Liver (tissue), 9 donors: ENCODE data around the gene COX11. TPM values are rescaled to one million over a fixed set of nuclear protein-coding genes. Genes with fewer than 3 reads are reported as not detected.

Experiments used
- DNase-seq: peaks from one replicate; pipeline ENCODE4 v3.0.0-alpha.2; 2017; ENCODE audit warnings: low spot score
- H3K27ac ChIP-seq, 2 donors: one replicate each; pipeline ENCODE4 v1.7.0; 2013; ENCODE audit warnings: inconsistent platforms in 2 of 2, low read length in 2 of 2, control low read depth in 1 of 2, low read depth in 1 of 2, mild to moderate bottlenecking in 1 of 2
- H3K27me3 ChIP-seq, 4 donors: one replicate each; pipeline versions ENCODE4 v1.6.1 to v1.7.0; 2013; ENCODE audit warnings: low read length in 3 of 4, inconsistent platforms in 1 of 4, mild to moderate bottlenecking in 1 of 4, moderate library complexity in 1 of 4; ENCODE audit not compliant: control insufficient read depth in 4 of 4, insufficient read depth in 4 of 4
- H3K36me3 ChIP-seq, 4 donors: one replicate each; pipeline versions ENCODE4 v1.6.1 to v1.7.0; 2013; ENCODE audit warnings: low read length in 3 of 4, mild to moderate bottlenecking in 3 of 4, low read depth in 1 of 4, moderate library complexity in 1 of 4; ENCODE audit not compliant: control insufficient read depth in 4 of 4, insufficient read depth in 3 of 4
- H3K4me1 ChIP-seq, 4 donors: one replicate each; pipeline versions ENCODE4 v1.6.1 to v1.7.0; 2013; ENCODE audit warnings: low read length in 3 of 4, mild to moderate bottlenecking in 3 of 4, moderate library complexity in 1 of 4; ENCODE audit not compliant: control insufficient read depth in 4 of 4, insufficient read depth in 4 of 4
- H3K4me3 ChIP-seq, 3 donors: one replicate each; pipeline versions ENCODE4 v1.6.1 to v1.7.0; 2013; ENCODE audit warnings: low read length in 3 of 3, control low read depth in 1 of 3, low read depth in 1 of 3, mild to moderate bottlenecking in 1 of 3
- H3K9ac ChIP-seq, 2 donors: one replicate each; pipeline ENCODE4 v1.7.0; 2013; ENCODE audit warnings: low read length in 2 of 2, mild to moderate bottlenecking in 2 of 2, moderate library complexity in 2 of 2, control low read depth in 1 of 2, low read depth in 1 of 2
- H3K9me3 ChIP-seq, 4 donors: one replicate each; pipeline versions ENCODE4 v1.6.1 to v1.7.0; 2013; ENCODE audit warnings: low read length in 3 of 4; ENCODE audit not compliant: control insufficient read depth in 4 of 4
- EGR1 ChIP-seq, 2 donors: IDR thresholded peaks; 2 replicates each; pipeline ENCODE4 v1.6.1; 2016 to 2018; ENCODE audit warnings: antibody characterized with exemption in 2 of 2, low read depth in 2 of 2
- FOXA1 ChIP-seq: IDR thresholded peaks from 2 replicates; pipeline ENCODE4 v1.6.1; 2016; ENCODE audit warnings: antibody characterized with exemption
- FOXA2 ChIP-seq: IDR thresholded peaks from 2 replicates; pipeline ENCODE4 v1.6.1; 2016; ENCODE audit warnings: antibody characterized with exemption
- GABPA ChIP-seq, 2 donors: IDR thresholded peaks in 1 of 2; conservative IDR thresholded peaks in 1 of 2; 2 replicates each; pipeline ENCODE4 v1.6.1; 2016; ENCODE audit warnings: antibody characterized with exemption in 2 of 2, mild to moderate bottlenecking in 1 of 2, moderate library complexity in 1 of 2
- HNF4A ChIP-seq, 2 donors: conservative IDR thresholded peaks; 2 replicates each; pipeline ENCODE4 v1.6.1; 2016; ENCODE audit warnings: antibody characterized with exemption in 2 of 2, mild to moderate bottlenecking in 2 of 2
- HNF4G ChIP-seq: IDR thresholded peaks from 2 replicates; pipeline ENCODE4 v1.6.1; 2016; ENCODE audit warnings: antibody characterized with exemption
- JUND ChIP-seq, 2 donors: IDR thresholded peaks; 2 replicates each; pipeline ENCODE4 v1.6.1; 2016; ENCODE audit warnings: antibody characterized with exemption in 2 of 2
- NR2F2 ChIP-seq: IDR thresholded peaks from 2 replicates; pipeline ENCODE4 v1.6.1; 2016; ENCODE audit warnings: antibody characterized with exemption
- RAD21 ChIP-seq, 2 donors: IDR thresholded peaks; 2 replicates each; pipeline ENCODE4 v1.6.1; 2016; ENCODE audit warnings: antibody characterized with exemption in 2 of 2, mild to moderate bottlenecking in 2 of 2
- SP1 ChIP-seq: IDR thresholded peaks from 2 replicates; pipeline ENCODE4 v1.6.1; 2018; ENCODE audit warnings: antibody characterized with exemption, mild to moderate bottlenecking
- TAF1 ChIP-seq: conservative IDR thresholded peaks from 2 replicates; pipeline ENCODE4 v1.6.1; 2016; ENCODE audit warnings: antibody characterized with exemption, mild to moderate bottlenecking
- YY1 ChIP-seq: IDR thresholded peaks from 2 replicates; pipeline ENCODE4 v1.6.1; 2016; ENCODE audit warnings: antibody characterized with exemption, mild to moderate bottlenecking
- WGBS: extraction: QIAGEN DNeasy Blood & Tissue Kit; methylation state at CpG from one replicate; pipeline ENCODE4 v1.1.7; 2013; 5-methylcytosine and 5-hydroxymethylcytosine counted together
- polyA plus RNA-seq, 2 donors: library from polyadenylated mRNA; stranded (reverse) in 1 of 2; unstranded in 1 of 2; fragments of 200-250 nt in 1 of 2; fragments of >200 nt in 1 of 2; fragmentation: Nextera tagmentation in 1 of 2; extraction: Ambion mirVana in 1 of 2; gene quantifications; one replicate each; pipeline versions ENCODE4 v1.2.1 to v1.2.3, GENCODE V29; 2013 to 2015
- total RNA-seq, 2 donors: library from RNA; depleted of rRNA; stranded (reverse); fragments of >200 nt; gene quantifications; one replicate each; pipeline ENCODE4 v1.2.3, GENCODE V29; 2014
- TF ChIP-seq, protein P1 (sequence below): fragments of 150-350 bp; IDR thresholded peaks from 2 replicates; pipeline ENCODE4 v1.5.1; 2017; ENCODE audit warnings: improper control_type of control experiment, low read depth, low read length; ENCODE audit not compliant: missing input control
- TF ChIP-seq, protein P2 (sequence below): IDR thresholded peaks from 2 replicates; pipeline ENCODE4 v1.6.1; 2016; ENCODE audit warnings: antibody characterized with exemption
- TF ChIP-seq, protein P3 (sequence below): IDR thresholded peaks from 2 replicates; pipeline ENCODE4 v1.6.1; 2016; ENCODE audit warnings: antibody characterized with exemption
- TF ChIP-seq, protein P4 (sequence below): IDR thresholded peaks from 2 replicates; pipeline ENCODE4 v1.6.1; 2016; ENCODE audit warnings: antibody characterized with exemption, mild to moderate bottlenecking
- TF ChIP-seq, protein P5 (sequence below): IDR thresholded peaks from 2 replicates; pipeline ENCODE4 v1.6.1; 2016; ENCODE audit warnings: antibody characterized with exemption
- donor health status: healthy.
- donor health status: healthy.
- donor health status: healthy.
- donor health status: healthy.
- donor health status: healthy.

Gene COX11
- total and polyA plus RNA-seq, 4 donors = 29.0 to 46.7 (median 35.1) TPM

DNA sequence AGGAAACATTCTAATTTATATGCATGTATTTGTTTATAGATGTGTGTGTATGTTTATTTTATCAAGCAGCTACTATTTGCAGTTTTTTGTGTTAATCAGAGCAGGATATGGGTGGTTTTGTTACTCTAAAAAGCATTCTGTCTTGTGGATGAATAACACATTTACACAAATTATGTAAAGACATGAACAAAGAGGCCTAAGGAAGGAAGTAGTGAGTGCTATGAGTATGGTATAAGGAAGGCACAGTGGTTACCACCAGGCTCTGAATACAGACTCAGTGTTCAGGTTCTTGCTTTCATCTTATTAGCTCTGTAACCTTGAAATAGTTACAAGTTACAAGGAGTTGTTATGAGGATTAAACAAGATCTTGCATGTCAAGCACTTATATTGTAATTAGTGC, 34.0 kb upstream of the COX11 start:
- Histone ChIP-seq H3K36me3 (no peaks in the 10 kb centered on the region), H3K4me3 (no peak overlapping the region), H3K4me1 (no peaks in the 10 kb centered on the region), H3K9me3 (no peaks in the 10 kb centered on the region), H3K27me3 (no peaks in the 10 kb centered on the region), H3K9ac (no peak overlapping the region), H3K27ac (no peak overlapping the region)
- no peak for TF ChIP-seq FOXA1
- TF ChIP-seq, protein P1, sequence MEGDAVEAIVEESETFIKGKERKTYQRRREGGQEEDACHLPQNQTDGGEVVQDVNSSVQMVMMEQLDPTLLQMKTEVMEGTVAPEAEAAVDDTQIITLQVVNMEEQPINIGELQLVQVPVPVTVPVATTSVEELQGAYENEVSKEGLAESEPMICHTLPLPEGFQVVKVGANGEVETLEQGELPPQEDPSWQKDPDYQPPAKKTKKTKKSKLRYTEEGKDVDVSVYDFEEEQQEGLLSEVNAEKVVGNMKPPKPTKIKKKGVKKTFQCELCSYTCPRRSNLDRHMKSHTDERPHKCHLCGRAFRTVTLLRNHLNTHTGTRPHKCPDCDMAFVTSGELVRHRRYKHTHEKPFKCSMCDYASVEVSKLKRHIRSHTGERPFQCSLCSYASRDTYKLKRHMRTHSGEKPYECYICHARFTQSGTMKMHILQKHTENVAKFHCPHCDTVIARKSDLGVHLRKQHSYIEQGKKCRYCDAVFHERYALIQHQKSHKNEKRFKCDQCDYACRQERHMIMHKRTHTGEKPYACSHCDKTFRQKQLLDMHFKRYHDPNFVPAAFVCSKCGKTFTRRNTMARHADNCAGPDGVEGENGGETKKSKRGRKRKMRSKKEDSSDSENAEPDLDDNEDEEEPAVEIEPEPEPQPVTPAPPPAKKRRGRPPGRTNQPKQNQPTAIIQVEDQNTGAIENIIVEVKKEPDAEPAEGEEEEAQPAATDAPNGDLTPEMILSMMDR = no peak
- TF ChIP-seq GABPA (IDR thresholded peaks at IDR 0.05 in 1 of 2, conservative IDR thresholded peaks at IDR 0.05 in 1 of 2) = no peak
- TF ChIP-seq RAD21 (IDR thresholded peaks at IDR 0.05) = no peak
- TF ChIP-seq EGR1 (IDR thresholded peaks at IDR 0.05; ENCODE audit: low read depth in 2 of 2) = no peak
- no peak for TF ChIP-seq FOXA2
- TF ChIP-seq SP1 = no peak
- TF ChIP-seq HNF4G = no peak
- TF ChIP-seq HNF4A (conservative IDR thresholded peaks at IDR 0.05) = no peak
- TF ChIP-seq TAF1 = no peak
- TF ChIP-seq, protein P2, sequence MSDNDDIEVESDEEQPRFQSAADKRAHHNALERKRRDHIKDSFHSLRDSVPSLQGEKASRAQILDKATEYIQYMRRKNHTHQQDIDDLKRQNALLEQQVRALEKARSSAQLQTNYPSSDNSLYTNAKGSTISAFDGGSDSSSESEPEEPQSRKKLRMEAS = no peak
- TF ChIP-seq, protein P3, sequence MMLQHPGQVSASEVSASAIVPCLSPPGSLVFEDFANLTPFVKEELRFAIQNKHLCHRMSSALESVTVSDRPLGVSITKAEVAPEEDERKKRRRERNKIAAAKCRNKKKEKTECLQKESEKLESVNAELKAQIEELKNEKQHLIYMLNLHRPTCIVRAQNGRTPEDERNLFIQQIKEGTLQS = no peak
- no peak for TF ChIP-seq YY1
- TF ChIP-seq, protein P4, sequence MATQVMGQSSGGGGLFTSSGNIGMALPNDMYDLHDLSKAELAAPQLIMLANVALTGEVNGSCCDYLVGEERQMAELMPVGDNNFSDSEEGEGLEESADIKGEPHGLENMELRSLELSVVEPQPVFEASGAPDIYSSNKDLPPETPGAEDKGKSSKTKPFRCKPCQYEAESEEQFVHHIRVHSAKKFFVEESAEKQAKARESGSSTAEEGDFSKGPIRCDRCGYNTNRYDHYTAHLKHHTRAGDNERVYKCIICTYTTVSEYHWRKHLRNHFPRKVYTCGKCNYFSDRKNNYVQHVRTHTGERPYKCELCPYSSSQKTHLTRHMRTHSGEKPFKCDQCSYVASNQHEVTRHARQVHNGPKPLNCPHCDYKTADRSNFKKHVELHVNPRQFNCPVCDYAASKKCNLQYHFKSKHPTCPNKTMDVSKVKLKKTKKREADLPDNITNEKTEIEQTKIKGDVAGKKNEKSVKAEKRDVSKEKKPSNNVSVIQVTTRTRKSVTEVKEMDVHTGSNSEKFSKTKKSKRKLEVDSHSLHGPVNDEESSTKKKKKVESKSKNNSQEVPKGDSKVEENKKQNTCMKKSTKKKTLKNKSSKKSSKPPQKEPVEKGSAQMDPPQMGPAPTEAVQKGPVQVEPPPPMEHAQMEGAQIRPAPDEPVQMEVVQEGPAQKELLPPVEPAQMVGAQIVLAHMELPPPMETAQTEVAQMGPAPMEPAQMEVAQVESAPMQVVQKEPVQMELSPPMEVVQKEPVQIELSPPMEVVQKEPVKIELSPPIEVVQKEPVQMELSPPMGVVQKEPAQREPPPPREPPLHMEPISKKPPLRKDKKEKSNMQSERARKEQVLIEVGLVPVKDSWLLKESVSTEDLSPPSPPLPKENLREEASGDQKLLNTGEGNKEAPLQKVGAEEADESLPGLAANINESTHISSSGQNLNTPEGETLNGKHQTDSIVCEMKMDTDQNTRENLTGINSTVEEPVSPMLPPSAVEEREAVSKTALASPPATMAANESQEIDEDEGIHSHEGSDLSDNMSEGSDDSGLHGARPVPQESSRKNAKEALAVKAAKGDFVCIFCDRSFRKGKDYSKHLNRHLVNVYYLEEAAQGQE = no peak
- no peak for TF ChIP-seq NR2F2
- TF ChIP-seq JUND (IDR thresholded peaks at IDR 0.05) = no peak
- TF ChIP-seq, protein P5, sequence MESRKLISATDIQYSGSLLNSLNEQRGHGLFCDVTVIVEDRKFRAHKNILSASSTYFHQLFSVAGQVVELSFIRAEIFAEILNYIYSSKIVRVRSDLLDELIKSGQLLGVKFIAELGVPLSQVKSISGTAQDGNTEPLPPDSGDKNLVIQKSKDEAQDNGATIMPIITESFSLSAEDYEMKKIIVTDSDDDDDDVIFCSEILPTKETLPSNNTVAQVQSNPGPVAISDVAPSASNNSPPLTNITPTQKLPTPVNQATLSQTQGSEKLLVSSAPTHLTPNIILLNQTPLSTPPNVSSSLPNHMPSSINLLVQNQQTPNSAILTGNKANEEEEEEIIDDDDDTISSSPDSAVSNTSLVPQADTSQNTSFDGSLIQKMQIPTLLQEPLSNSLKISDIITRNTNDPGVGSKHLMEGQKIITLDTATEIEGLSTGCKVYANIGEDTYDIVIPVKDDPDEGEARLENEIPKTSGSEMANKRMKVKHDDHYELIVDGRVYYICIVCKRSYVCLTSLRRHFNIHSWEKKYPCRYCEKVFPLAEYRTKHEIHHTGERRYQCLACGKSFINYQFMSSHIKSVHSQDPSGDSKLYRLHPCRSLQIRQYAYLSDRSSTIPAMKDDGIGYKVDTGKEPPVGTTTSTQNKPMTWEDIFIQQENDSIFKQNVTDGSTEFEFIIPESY = no peak
- DNase-seq = no peak

DNA sequence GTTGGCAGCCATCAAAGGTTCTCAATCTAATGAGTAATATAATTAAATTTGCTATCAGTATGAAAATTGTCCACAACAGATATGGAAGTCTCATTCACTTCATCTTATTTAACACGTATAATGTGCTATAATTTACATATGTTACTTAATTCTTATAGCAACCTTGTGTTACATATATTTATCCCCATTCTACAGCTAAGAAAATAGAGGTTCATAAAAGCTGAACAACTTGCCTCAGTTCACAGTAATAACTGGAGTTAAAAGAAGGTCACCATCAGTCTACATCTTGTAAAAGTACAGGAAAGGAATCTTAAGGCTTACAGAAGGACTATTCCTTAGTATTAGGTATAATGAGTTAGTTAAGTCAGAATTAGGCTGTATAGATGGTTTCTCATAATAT, 28.0 kb upstream of the COX11 start:
- WGBS = 96% methylated on average over 1 of the region's 1 CpG
- no peak for TF ChIP-seq FOXA1
- TF ChIP-seq NR2F2 = no peak
- TF ChIP-seq HNF4A (conservative IDR thresholded peaks at IDR 0.05) = no peak
- TF ChIP-seq, protein P3 = no peak
- TF ChIP-seq, protein P1 = no peak
- TF ChIP-seq HNF4G = no peak
- TF ChIP-seq RAD21 (IDR thresholded peaks at IDR 0.05) = no peak
- TF ChIP-seq, protein P2 = no peak
- TF ChIP-seq, protein P5 = no peak
- TF ChIP-seq GABPA (IDR thresholded peaks at IDR 0.05 in 1 of 2, conservative IDR thresholded peaks at IDR 0.05 in 1 of 2) = no peak
- no peak for TF ChIP-seq TAF1

More for the DNA sequence above, 28.0 kb upstream of the COX11 start:
- Histone ChIP-seq H3K4me1 (no peaks in the 10 kb centered on the region), H3K36me3 (no peaks in the 10 kb centered on the region), H3K27ac (no peak overlapping the region), H3K9ac (no peak overlapping the region), H3K4me3 (no peak overlapping the region), H3K27me3 (no peaks in the 10 kb centered on the region), H3K9me3 (no peaks in the 10 kb centered on the region)
- no peak for DNase-seq
